HepG2 (cell line): ENCODE data around the gene DOCK3. TPM values are rescaled to one million over a fixed set of nuclear protein-coding genes. Genes with fewer than 3 reads are reported as not detected.
A peak's percentile ranks its signal among the peaks of the same experiment; 100 is the strongest.

Experiments
- ARHGAP35 ChIP-seq: sonication (generic); formaldehyde crosslinking; IDR thresholded peaks from 2 replicates; pipeline ENCODE4 v1.9.0; 2022; ENCODE audit warnings: mild to moderate bottlenecking, inconsistent platforms, moderate library complexity, missing genetic modification reagents, borderline replicate concordance
- ATM ChIP-seq: fragments of 450-650 bp; IDR thresholded peaks from 2 replicates; pipeline ENCODE4 v1.7.1; 2017; ENCODE audit warnings: mild to moderate bottlenecking, borderline replicate concordance
- BCL3 ChIP-seq: sonication (generic); formaldehyde crosslinking; IDR thresholded peaks from 2 replicates; pipeline ENCODE4 v1.5.1; 2020; ENCODE audit warnings: mild to moderate bottlenecking, missing genetic modification reagents, moderate library complexity
- BRF2 ChIP-seq: sonication (generic); formaldehyde crosslinking; IDR thresholded peaks from 2 replicates; pipeline ENCODE4 v1.8.1; 2022; ENCODE audit warnings: mild to moderate bottlenecking, missing genetic modification reagents
- CCAR2 ChIP-seq: fragments of 200-400 bp; formaldehyde crosslinking; optimal IDR thresholded peaks from 2 replicates; pipeline ENCODE3; 2018; ENCODE audit warnings: low read depth, mild to moderate bottlenecking, low read length, moderate library complexity
- CREBL2 ChIP-seq: sonication (generic); formaldehyde crosslinking; IDR thresholded peaks from 2 replicates; pipeline ENCODE4 v1.8.1; 2023; ENCODE audit warnings: missing genetic modification reagents, mild to moderate bottlenecking, borderline replicate concordance
- FOXK1 ChIP-seq: sonication (generic); formaldehyde crosslinking; IDR thresholded peaks from 2 replicates; pipeline ENCODE4 v1.4.0; 2020; ENCODE audit warnings: low read depth, missing genetic modification reagents, borderline replicate concordance
- KAT7 ChIP-seq: IDR thresholded peaks from 2 replicates; pipeline ENCODE4 v1.6.1; 2018; ENCODE audit warnings: borderline replicate concordance, missing compliant biosample characterization
- MTERF4 ChIP-seq: sonication (generic); formaldehyde crosslinking; IDR thresholded peaks from 2 replicates; pipeline ENCODE4 v1.8.0; 2023; ENCODE audit warnings: mild to moderate bottlenecking, missing genetic modification reagents
- MZF1 ChIP-seq: sonication (generic); formaldehyde crosslinking; IDR thresholded peaks from 2 replicates; pipeline ENCODE4 v1.8.1; 2023; ENCODE audit warnings: mild to moderate bottlenecking, missing genetic modification reagents, borderline replicate concordance
- RFXAP ChIP-seq: sonication (generic); formaldehyde crosslinking; IDR thresholded peaks from 2 replicates; pipeline ENCODE4 v1.4.0; 2020; ENCODE audit warnings: missing genetic modification reagents, borderline replicate concordance
- SP1 ChIP-seq, 2 experiments: fragments of 450-650 bp in 1 of 2; sonication (generic) in 1 of 2; formaldehyde crosslinking in 1 of 2; IDR thresholded peaks; 2 replicates each; pipeline versions ENCODE4 v1.4.0 to v1.6.1; 2016 to 2020; ENCODE audit warnings: missing genetic modification reagents in 1 of 2
- TEF ChIP-seq: sonication (generic); formaldehyde crosslinking; IDR thresholded peaks from 2 replicates; pipeline ENCODE4 v1.5.0; 2020; ENCODE audit warnings: missing genetic modification reagents
- YEATS2 ChIP-seq: sonication (generic); formaldehyde crosslinking; IDR thresholded peaks from 2 replicates; pipeline ENCODE4 v1.4.0; 2020; ENCODE audit warnings: missing genetic modification reagents, borderline replicate concordance
- ZFP62 ChIP-seq: sonication (generic); formaldehyde crosslinking; IDR thresholded peaks from 2 replicates; pipeline ENCODE4 v1.4.0; 2020; ENCODE audit warnings: missing genetic modification reagents
- ZFP91 ChIP-seq: sonication (generic); formaldehyde crosslinking; IDR thresholded peaks from 2 replicates; pipeline ENCODE4 v1.9.0; 2022; ENCODE audit warnings: missing genetic modification reagents, mild to moderate bottlenecking, borderline replicate concordance
- ZNF18 ChIP-seq: sonication (generic); formaldehyde crosslinking; IDR thresholded peaks from 2 replicates; pipeline ENCODE4 v1.8.0; 2022; ENCODE audit warnings: mild to moderate bottlenecking, missing genetic modification reagents; ENCODE audit not compliant: insufficient replicate concordance
- ZNF256 ChIP-seq: sonication (generic); formaldehyde crosslinking; conservative IDR thresholded peaks from 2 replicates; pipeline ENCODE4 v1.4.0; 2020; ENCODE audit warnings: missing genetic modification reagents
- ZNF367 ChIP-seq: sonication (generic); formaldehyde crosslinking; IDR thresholded peaks from 2 replicates; pipeline ENCODE4 v1.4.0; 2020; ENCODE audit warnings: missing genetic modification reagents, borderline replicate concordance
- ZNF678 ChIP-seq: sonication (generic); formaldehyde crosslinking; IDR thresholded peaks from 2 replicates; pipeline ENCODE4 v1.4.0; 2020; ENCODE audit warnings: mild to moderate bottlenecking, missing genetic modification reagents
- polyA plus RNA-seq, 8 experiments: library from polyadenylated mRNA; depleted of rRNA in 3 of 8; stranded (reverse) in 7 of 8; unstranded in 1 of 8; fragments of >200 nt; fragmentation: Illumina TruSeq in 4 of 8; extraction: Trizol in 4 of 8; gene quantifications; 2 replicates each; pipeline versions ENCODE4 v1.2.1 to v1.2.3, GENCODE V29; 2011 to 2016; ENCODE audit warnings: low read depth in 4 of 8, missing spikeins in 1 of 8, mixed read lengths in 1 of 8; ENCODE audit not compliant: insufficient read depth in 1 of 8
- total RNA-seq, 5 experiments: library from RNA; depleted of rRNA; stranded (reverse); fragments of >200 nt; fragmentation: Illumina TruSeq; extraction: Trizol; gene quantifications; 2 replicates each; pipeline ENCODE4 v1.2.3, GENCODE V29; 2016; ENCODE audit warnings: low read depth in 1 of 5

DOCK3 gene
- total and polyA plus RNA-seq, 2 of the 13 experiments (the other 11 are each of a cell fraction or from before 2014, with no cell fraction given) = not detected

GRCh38 chr3:51384726-51385473, 710.2 kb downstream of the DOCK3 start, which contains the start of gene MANF (continued):
- TF ChIP-seq BCL3 (CRISPR knock-in tag) (peak; percentile 90), ZFP62 (CRISPR knock-in tag) (no peak), ZNF678 (no peak), MTERF4 (no peak), KAT7 (CRISPR knock-in tag) (peak; percentile 61; the same call in 1 of the 2 replicates), BRF2 (CRISPR knock-in tag) (no peak), SP1 (IDR thresholded peaks at IDR 0.05) (no peak), SP1 (CRISPR knock-in tag; IDR thresholded peaks at IDR 0.05) (peak; percentile 72; the same call in 1 of the 2 replicates), ARHGAP35 (no peak), CREBL2 (CRISPR knock-in tag) (peak; percentile 73; the same call in 1 of the 2 replicates), ATM (no peak), FOXK1 (CRISPR knock-in tag) (peak; percentile 68; the same call in 1 of the 2 replicates), ZFP91 (CRISPR knock-in tag) (peak; percentile 81; the same call in 1 of the 2 replicates), MZF1 (CRISPR knock-in tag) (0 out of 2 replicates have a peak, but pooled peaks have one; percentile 37), ZNF256 (no peak), YEATS2 (CRISPR knock-in tag) (peak; percentile 85; the same call in 1 of the 2 replicates), RFXAP (CRISPR knock-in tag) (peak; percentile 84), ZNF367 (CRISPR knock-in tag) (no peak), TEF (CRISPR knock-in tag) (no peak), CCAR2 (no peak), ZNF18 (no peak)
